Measurements from ENCODE around the gene VPS26A. TPM values are rescaled to one million over a fixed set of nuclear protein-coding genes. Genes with fewer than 3 reads are reported as not detected.
"Not testable (repeated sequence)": the region's sequence is repeated elsewhere in the genome, so short reads cannot be mapped to it uniquely, and the experiment has no call there.

Gene VPS26A
- total RNA-seq, 2 experiments from 2014 or later: 57.1 to 63.4 TPM

GRCh38 chr10:69145329-69145728 lies 21.4 kb downstream of the VPS26A start:
- POLR2A ChIA-PET: no interaction called here
- DNase-seq: no peak
- no peak overlapping the region for H3K27ac Mint-ChIP-seq
- peaks cover 22% of the 10 kb centered on the region for H3K36me3 Mint-ChIP-seq (ENCODE audit: low read depth)
- H3K4me3 Mint-ChIP-seq: no peak overlapping the region
- H3K9me3 Mint-ChIP-seq: no peaks in the 10 kb centered on the region
- H3K4me1 Mint-ChIP-seq: peaks cover 18% of the 10 kb centered on the region
- no peaks in the 10 kb centered on the region for H3K27me3 Mint-ChIP-seq
- CTCF ChIA-PET: no interaction called here

GRCh38 chr10:69145864-69146263 lies 21.9 kb downstream of the VPS26A start:
- Mint-ChIP-seq H3K27me3 (no peaks in the 10 kb centered on the region), H3K27ac (no peak overlapping the region), H3K4me1 (peaks cover 18% of the 10 kb centered on the region), H3K9me3 (no peaks in the 10 kb centered on the region), H3K4me3 (no peak overlapping the region), H3K36me3 (ENCODE audit: low read depth) (peaks cover 22% of the 10 kb centered on the region)
- POLR2A ChIA-PET: no interaction called here
- CTCF ChIA-PET: no interaction called here
- DNase-seq: no peak

DNA sequence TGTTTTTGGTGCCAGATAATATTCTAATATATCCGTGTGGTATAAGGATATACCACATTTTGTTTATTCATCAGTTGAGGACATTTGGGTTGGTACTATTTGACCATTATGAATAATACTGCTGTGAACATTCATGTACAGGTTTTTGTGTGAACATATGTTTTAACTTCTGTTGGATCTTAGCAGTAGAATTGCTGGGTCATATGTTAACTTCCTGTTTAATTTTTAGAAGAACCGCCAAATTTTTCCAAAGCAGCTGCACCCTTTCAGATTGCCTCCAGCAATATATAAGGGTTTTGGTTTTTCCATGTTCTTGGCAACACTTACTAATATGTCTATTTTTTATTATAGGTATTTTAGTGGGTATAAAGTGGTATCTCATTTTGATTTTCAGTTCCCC lies 22.8 kb downstream of the VPS26A start:
- DNase-seq: no peak
- ChIA-PET CTCF (no interaction called here), POLR2A (no interaction called here)
- Mint-ChIP-seq H3K27me3 (no peaks in the 10 kb centered on the region), H3K9me3 (no peaks in the 10 kb centered on the region), H3K27ac (peak overlapping the region; percentile 53), H3K4me1 (peaks cover 19% of the 10 kb centered on the region), H3K36me3 (ENCODE audit: low read depth) (peaks cover 18% of the 10 kb centered on the region), H3K4me3 (no peak overlapping the region)

- Mint-ChIP-seq H3K27ac (no peak overlapping the region), H3K4me1 (peaks cover 13% of the 10 kb centered on the region), H3K9me3 (no peaks in the 10 kb centered on the region), H3K27me3 (no peaks in the 10 kb centered on the region), H3K4me3 (no peak overlapping the region), H3K36me3 (ENCODE audit: low read depth) (peaks cover 16% of the 10 kb centered on the region)
- CTCF ChIA-PET: interaction anchor here (0.7 to 1.2 kb wide), 2 partner anchors 24 to 58 kb away, joined by 3 read pairs; no protein-coding TSS in a partner anchor
- DNase-seq: no peak
- POLR2A ChIA-PET: no interaction called here
These were observed 28.0 kb downstream of the VPS26A start for GRCh38 chr10:69151984-69152383.

- no peak for DNase-seq
- H3K27ac Mint-ChIP-seq: no peak overlapping the region
- H3K4me1 Mint-ChIP-seq: peaks cover 10% of the 10 kb centered on the region
- ChIA-PET CTCF (no interaction called here), POLR2A (no interaction called here)
- H3K4me3 Mint-ChIP-seq: no peak overlapping the region
- no peaks in the 10 kb centered on the region for H3K27me3 Mint-ChIP-seq
- H3K36me3 Mint-ChIP-seq (ENCODE audit: low read depth): peaks cover 22% of the 10 kb centered on the region
- H3K9me3 Mint-ChIP-seq: no peaks in the 10 kb centered on the region
These were observed 29.2 kb downstream of the VPS26A start for GRCh38 chr10:69153227-69153626.

- Mint-ChIP-seq H3K9me3 (no peaks in the 10 kb centered on the region), H3K4me1 (peaks cover 2% of the 10 kb centered on the region), H3K4me3 (no peak overlapping the region), H3K27ac (no peak overlapping the region), H3K36me3 (ENCODE audit: low read depth) (peaks cover 51% of the 10 kb centered on the region), H3K27me3 (no peaks in the 10 kb centered on the region)
- ChIA-PET POLR2A (no interaction called here), CTCF (no interaction called here)
- DNase-seq: no peak
These were observed 36.8 kb downstream of the VPS26A start for GRCh38 chr10:69160809-69161241.

DNA sequence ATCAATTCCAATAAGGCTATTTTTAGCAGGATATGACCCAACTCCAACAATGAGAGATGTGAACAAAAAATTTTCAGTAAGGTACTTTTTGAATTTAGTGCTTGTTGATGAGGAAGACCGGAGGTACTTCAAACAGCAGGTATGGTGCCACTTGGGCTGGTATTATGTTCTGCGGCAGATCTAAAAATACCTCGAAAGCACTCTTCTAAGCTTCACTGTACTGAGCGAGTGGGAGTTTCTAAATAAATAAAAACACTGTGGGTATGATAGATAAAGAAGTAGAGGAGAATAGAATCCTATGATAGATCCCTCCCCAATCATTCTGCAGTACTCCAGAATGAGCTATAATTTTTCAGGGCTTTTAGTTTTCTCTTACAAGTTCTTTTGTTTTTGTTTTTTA lies 44.5 kb downstream of the VPS26A start:
- CTCF ChIA-PET: no interaction called here
- peaks cover 55% of the 10 kb centered on the region for H3K36me3 Mint-ChIP-seq (ENCODE audit: low read depth)
- POLR2A ChIA-PET: interaction anchor here (0.7 kb wide), 1 partner anchor 11 kb away, joined by 3 read pairs; the partner anchor contains the start of gene SUPV3L1
- no peaks in the 10 kb centered on the region for H3K9me3 Mint-ChIP-seq
- no peaks in the 10 kb centered on the region for H3K27me3 Mint-ChIP-seq
- no peak overlapping the region for H3K4me3 Mint-ChIP-seq
- no peak for DNase-seq
- peaks cover 7% of the 10 kb centered on the region for H3K4me1 Mint-ChIP-seq
- no peak overlapping the region for H3K27ac Mint-ChIP-seq

DNA sequence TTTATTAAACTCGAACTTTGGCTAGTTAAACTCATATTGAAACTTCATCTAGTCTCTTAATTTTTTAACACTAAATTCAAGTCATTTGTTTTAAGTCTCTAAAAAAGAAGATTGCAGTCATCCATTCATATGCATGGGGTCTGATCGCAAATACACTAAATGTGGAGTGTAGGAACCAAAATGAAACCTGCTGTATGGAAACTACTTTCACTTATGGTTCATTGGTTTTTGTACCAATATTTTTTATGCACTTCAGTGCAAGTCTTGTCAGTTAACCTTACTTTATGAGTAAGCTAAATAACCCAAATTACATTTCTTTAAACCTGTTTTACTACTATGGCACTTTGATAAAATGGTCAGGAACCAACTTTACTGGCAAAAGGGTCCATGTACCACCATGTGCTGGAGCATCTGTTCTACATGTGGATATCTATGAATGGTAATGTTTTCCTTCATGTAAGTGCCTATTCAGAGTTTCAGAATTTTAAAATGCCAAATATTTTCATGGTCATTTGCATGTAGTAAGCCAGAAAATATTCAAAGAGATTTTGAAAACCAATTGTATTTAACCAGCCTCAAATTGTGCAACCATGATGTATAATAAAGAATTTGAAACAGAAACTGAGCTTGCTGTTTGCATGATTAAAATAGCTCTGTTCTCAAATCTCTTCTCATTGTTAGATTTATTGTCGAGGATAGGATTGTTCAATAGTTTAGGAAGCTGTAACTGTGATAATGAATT lies 48.4 kb downstream of the VPS26A start:
- CTCF ChIA-PET: interaction anchor here (0.6 to 1.8 kb wide), 4 partner anchors 11 to 218 kb away, joined by 3 to 4 read pairs (median 4); no protein-coding TSS in a partner anchor

GRCh38 chr10:69175326-69175725 lies 51.3 kb downstream of the VPS26A start:
- not testable (repeated sequence) for H3K4me3 Mint-ChIP-seq, H3K9me3 Mint-ChIP-seq, H3K27ac Mint-ChIP-seq, H3K27me3 Mint-ChIP-seq, DNase-seq
- ChIA-PET CTCF (interaction anchor here (0.5 kb wide), 1 partner anchor 427 kb away, joined by 3 read pairs; no protein-coding TSS in a partner anchor), POLR2A (interaction anchor here (1.1 kb wide), 1 partner anchor 220 kb away, joined by 3 read pairs; the partner anchor contains the start of gene DDX21)
- peaks cover 20% of the 10 kb centered on the region for H3K4me1 Mint-ChIP-seq
- H3K36me3 Mint-ChIP-seq (ENCODE audit: low read depth): peaks cover 33% of the 10 kb centered on the region

More for the DNA sequence above, 48.4 kb downstream of the VPS26A start:
- no peak overlapping the region for H3K27ac Mint-ChIP-seq
- peaks cover 7% of the 10 kb centered on the region for H3K4me1 Mint-ChIP-seq
- no peaks in the 10 kb centered on the region for H3K9me3 Mint-ChIP-seq
- no peak for DNase-seq
- POLR2A ChIA-PET: interaction anchor here (1.1 to 1.4 kb wide), 2 partner anchors 17 to 48 kb away, joined by 3 read pairs; no protein-coding TSS in a partner anchor
- H3K27me3 Mint-ChIP-seq: no peaks in the 10 kb centered on the region
- no peak overlapping the region for H3K4me3 Mint-ChIP-seq
- H3K36me3 Mint-ChIP-seq (ENCODE audit: low read depth): peaks cover 49% of the 10 kb centered on the region

GRCh38 chr10:69176823-69177222 lies 52.8 kb downstream of the VPS26A start:
- H3K4me1 Mint-ChIP-seq: peaks cover 27% of the 10 kb centered on the region
- peaks cover 18% of the 10 kb centered on the region for H3K36me3 Mint-ChIP-seq (ENCODE audit: low read depth)
- H3K27me3 Mint-ChIP-seq: no peaks in the 10 kb centered on the region
- H3K9me3 Mint-ChIP-seq: no peaks in the 10 kb centered on the region
- CTCF ChIA-PET: no interaction called here
- POLR2A ChIA-PET: no interaction called here
- no peak for DNase-seq
- H3K27ac Mint-ChIP-seq: no peak overlapping the region
- no peak overlapping the region for H3K4me3 Mint-ChIP-seq

DNA sequence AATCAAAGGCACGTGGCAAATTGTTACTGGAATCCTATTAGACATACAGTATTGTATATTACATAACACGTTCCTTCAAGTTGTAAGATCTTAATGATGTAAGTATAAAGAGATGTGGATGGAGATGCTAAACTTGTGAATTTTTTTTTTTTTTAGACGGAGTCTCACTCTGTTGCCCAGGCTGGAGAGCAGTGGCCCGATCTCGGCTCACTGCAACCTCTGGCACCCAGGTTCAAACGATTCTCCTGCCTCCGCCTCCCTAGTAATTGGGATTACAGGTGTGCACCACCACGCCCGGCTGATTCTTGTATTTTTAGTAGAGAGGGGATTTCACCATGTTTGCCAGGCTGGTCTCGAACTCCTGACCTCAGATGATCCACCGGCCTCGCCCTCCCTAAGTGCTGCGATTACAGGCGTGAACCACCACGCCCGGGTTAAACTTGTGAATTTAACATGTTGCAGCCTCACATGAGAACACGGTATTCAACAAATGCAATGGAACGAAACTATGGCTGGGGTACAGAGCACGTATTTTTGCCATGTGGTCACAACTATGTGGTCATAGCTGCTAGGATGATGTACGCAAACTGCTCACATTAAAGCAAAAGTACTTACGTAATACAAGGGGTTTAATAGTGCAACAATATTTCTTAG lies 55.2 kb downstream of the VPS26A start:
- no peak for DNase-seq
- CTCF ChIA-PET: interaction anchor here (1.3 to 1.4 kb wide), 3 partner anchors 85 to 214 kb away, joined by 3 to 6 read pairs (median 3); no protein-coding TSS in a partner anchor
- peak overlapping the region; percentile 92 for H3K4me3 Mint-ChIP-seq
- no peaks in the 10 kb centered on the region for H3K9me3 Mint-ChIP-seq
- peaks cover 38% of the 10 kb centered on the region for H3K4me1 Mint-ChIP-seq
- peak overlapping the region; percentile 98 for H3K27ac Mint-ChIP-seq
- peaks cover 13% of the 10 kb centered on the region for H3K36me3 Mint-ChIP-seq (ENCODE audit: low read depth)
- POLR2A ChIA-PET: interaction anchor here (1.0 to 2.0 kb wide), 14 partner anchors 8 to 209 kb away, joined by 3 to 12 read pairs (median 5); partner anchors contain the start of gene HKDC1
- no peaks in the 10 kb centered on the region for H3K27me3 Mint-ChIP-seq

- Mint-ChIP-seq H3K4me1 (peaks cover 45% of the 10 kb centered on the region), H3K9me3 (no peaks in the 10 kb centered on the region), H3K27ac (peak within 1 kb of the TSS; percentile 98), H3K36me3 (ENCODE audit: low read depth) (peaks cover 13% of the 10 kb centered on the region), H3K4me3 (peak within 1 kb of the TSS; percentile 92), H3K27me3 (no peaks in the 10 kb centered on the region)
- DNase-seq: peak; percentile 87
- ChIA-PET CTCF (interaction anchor here (1.3 to 1.4 kb wide), 4 partner anchors 46 to 213 kb away, joined by 3 to 6 read pairs (median 4); no protein-coding TSS in a partner anchor), POLR2A (interaction anchor here (0.7 to 2.0 kb wide), 20 partner anchors 9 to 210 kb away, joined by 3 to 12 read pairs (median 4); partner anchors contain the start of gene HKDC1)
These were observed 56.0 kb downstream of the VPS26A start, which contains the start of gene SUPV3L1 for GRCh38 chr10:69179743-69180524. Gene SUPV3L1, plus strand, starts transcription at chr10:69180234. Its CDS starts 58 bp downstream, at chr10:69180292.

Data from activated CD4-positive, alpha-beta memory T cell treated with anti-CD3 and anti-CD28 coated beads, Interleukin-2, amount 10 ng/mL, durations not matched to agents 7 days and 5 days (primary cell).